Endothelial cell of umbilical vein (primary cell): ENCODE results near the gene SOWAHD. TPM values are rescaled to one million over a fixed set of nuclear protein-coding genes. Genes with fewer than 3 reads are reported as not detected.

ENCODE experiments used
- BruUV-seq: library from RNA; stranded (reverse); fragments of 400-500 nt; replicated peaks from 2 replicates; lab custom pipeline; 2021; lab: Mats Ljungman, UMichigan
- CTCF ChIA-PET: fragments of 300-600, 350-600 bp; sonication (Branson Sonifier 250); formaldehyde crosslinking; loops from one replicate; lab custom pipeline; 2021; ENCODE audit warnings: antibody characterized with exemption, inconsistent platforms; lab: Charles Lee
- POLR2A ChIA-PET: fragments of 300-600, 350-600 bp; sonication (Branson Sonifier 250); formaldehyde crosslinking; loops from one replicate; lab custom pipeline; 2021; ENCODE audit warnings: antibody characterized with exemption, inconsistent platforms; lab: Charles Lee
- DNase-seq: peaks from one replicate; pipeline ENCODE4 v3.0.0-alpha.2; 2011; ENCODE audit warnings: low read depth, low spot score
- FAIRE-seq: peaks from 2 replicates; lab custom pipeline; 2011; peaks lifted over from hg19 to GRCh38; lab: Jason Lieb, UNC
- H2AFZ ChIP-seq: 2 replicates; pipeline ENCODE4 v1.6.0; 2012; ENCODE audit warnings: low read depth, low read length, control low read depth, inconsistent platforms
- H3K27ac ChIP-seq: 2 replicates; pipeline ENCODE4 v1.5.1; 2011; ENCODE audit warnings: low read depth, mild to moderate bottlenecking, control low read depth, low read length, moderate library complexity; ENCODE audit not compliant: insufficient read depth
- H3K27me3 ChIP-seq, 2 experiments: 2 replicates each; pipeline versions ENCODE4 v1.6.0 to v1.6.1; 2011; ENCODE audit warnings: low read length in 2 of 2, mixed read lengths in 1 of 2; ENCODE audit not compliant: control insufficient read depth in 2 of 2, insufficient read depth in 2 of 2
- H3K36me3 ChIP-seq, 2 experiments: 2 replicates in 1 of 2; 3 replicates in 1 of 2; pipeline ENCODE4 v1.5.1; 2011; ENCODE audit warnings: low read length in 2 of 2, mild to moderate bottlenecking in 1 of 2, moderate library complexity in 1 of 2; ENCODE audit not compliant: control insufficient read depth in 2 of 2, insufficient read depth in 2 of 2; ENCODE audit errors: extremely low read depth in 1 of 2
- H3K4me1 ChIP-seq: 3 replicates; pipeline ENCODE4 v1.5.1; 2011; ENCODE audit warnings: mild to moderate bottlenecking, low read length; ENCODE audit not compliant: control insufficient read depth, insufficient read depth; ENCODE audit errors: extremely low read depth
- H3K4me2 ChIP-seq: 2 replicates; pipeline ENCODE4 v1.6.1; 2011; ENCODE audit warnings: low read length, control low read depth, mixed read lengths; ENCODE audit not compliant: insufficient read depth
- H3K4me3 ChIP-seq, 3 experiments: fragments of 200-600 bp in 1 of 3; sonication (generic), shearing (Covaris generic) in 1 of 3; replicated peaks in 1 of 3; 2 replicates each; pipeline ENCODE4 v1.5.1; 2011 to 2016; ENCODE audit warnings: control low read depth in 3 of 3, low read length in 3 of 3, mild to moderate bottlenecking in 2 of 3, inconsistent platforms in 1 of 3, low read depth in 1 of 3, moderate library complexity in 1 of 3; ENCODE audit not compliant: insufficient read depth in 1 of 3
- H3K79me2 ChIP-seq: 2 replicates; pipeline ENCODE4 v1.6.0; 2012; ENCODE audit warnings: low read length, inconsistent platforms; ENCODE audit not compliant: control insufficient read depth, insufficient read depth
- H3K9ac ChIP-seq: replicated peaks from 2 replicates; pipeline ENCODE3; 2011; ENCODE audit warnings: low read length, control low read depth; ENCODE audit not compliant: insufficient read depth; ENCODE audit errors: extremely low read depth
- H3K9me1 ChIP-seq: replicated peaks from 3 replicates; pipeline ENCODE4 v1.6.0; 2011; ENCODE audit warnings: mild to moderate bottlenecking, low read length; ENCODE audit not compliant: control insufficient read depth, insufficient read depth; ENCODE audit errors: extremely low read depth
- H3K9me3 ChIP-seq: replicated peaks from 2 replicates; pipeline ENCODE4 v1.5.1; 2012; ENCODE audit warnings: low read length, inconsistent platforms; ENCODE audit not compliant: control insufficient read depth, insufficient read depth
- H4K20me1 ChIP-seq: replicated peaks from 2 replicates; pipeline ENCODE3; 2011; ENCODE audit warnings: mild to moderate bottlenecking, low read length; ENCODE audit not compliant: control insufficient read depth, insufficient read depth; ENCODE audit errors: extremely low read depth
- EZH2 ChIP-seq: IDR thresholded peaks from 2 replicates; pipeline ENCODE4 v1.6.1; 2012; ENCODE audit warnings: borderline replicate concordance, low read depth, mild to moderate bottlenecking, moderate library complexity, low read length, inconsistent platforms; ENCODE audit not compliant: severe bottlenecking
- GATA2 ChIP-seq: IDR thresholded peaks from 2 replicates; pipeline ENCODE4 v1.7.0; 2011; ENCODE audit warnings: low read depth, mild to moderate bottlenecking, moderate library complexity, mixed read lengths, low read length; ENCODE audit not compliant: insufficient read length, insufficient read depth
- JUN ChIP-seq: IDR thresholded peaks from 2 replicates; pipeline ENCODE4 v1.6.1; 2011; ENCODE audit warnings: borderline replicate concordance, low read depth; ENCODE audit not compliant: insufficient read length, insufficient read depth
- POLR2A ChIP-seq: IDR thresholded peaks from 2 replicates; pipeline ENCODE4 v1.6.1; 2012; ENCODE audit warnings: low read depth, mild to moderate bottlenecking, control low read depth, low read length
- POLR2AphosphoS5 ChIP-seq: IDR thresholded peaks from 2 replicates; pipeline ENCODE4 v1.6.1; 2012; ENCODE audit warnings: low read depth, mild to moderate bottlenecking, control low read depth, low read length, moderate library complexity; ENCODE audit not compliant: insufficient read depth
- dilution Hi-C: fragments of 300-500 bp; cut with MboI; formaldehyde crosslinking; loops from one replicate; pipeline ENCODE4 v1.15.0; 2019; ENCODE audit warnings: low sequenced_read_pairs; ENCODE audit not compliant: extremely low pct_ligation_motif_present
- intact Hi-C: fragments of 100-400 bp; cut with micrococcal nuclease; formaldehyde crosslinking; loops from one replicate; pipeline ENCODE4 v1.10.0; 2022
- polyA plus RNA-seq, 4 experiments: library from polyadenylated mRNA; depleted of rRNA in 3 of 4; stranded (reverse) in 3 of 4; unstranded in 1 of 4; fragments of >200 nt; gene quantifications; 2 replicates each; pipeline versions ENCODE4 v1.2.1 to v1.2.3, GENCODE V29; 2011 to 2012; ENCODE audit warnings: missing spikeins in 1 of 4
- total RNA-seq: library from RNA; stranded (reverse); gene quantifications from 2 replicates; pipeline ENCODE4 v1.2.3, GENCODE V29; 2021
- TF ChIP-seq, protein P1 (sequence below), 2 donors: IDR thresholded peaks; 1 replicate in 1 of 2; 2 replicates in 1 of 2; pipeline ENCODE4 v1.5.1; 2011; ENCODE audit warnings: low read length in 2 of 2, mild to moderate bottlenecking in 2 of 2, moderate library complexity in 2 of 2, control low read depth in 1 of 2, inconsistent platforms in 1 of 2, low read depth in 1 of 2; ENCODE audit not compliant: insufficient read depth in 1 of 2; ENCODE audit errors: extremely low read depth in 1 of 2
- TF ChIP-seq, protein P2 (sequence below): IDR thresholded peaks from 2 replicates; pipeline ENCODE4 v1.6.1; 2011; ENCODE audit not compliant: insufficient read depth, insufficient read length

SOWAHD gene
- total and polyA plus RNA-seq, 2 donors (not counting 3 experiments of a cell fraction or from before 2014, with no cell fraction given) = not detected

DNA sequence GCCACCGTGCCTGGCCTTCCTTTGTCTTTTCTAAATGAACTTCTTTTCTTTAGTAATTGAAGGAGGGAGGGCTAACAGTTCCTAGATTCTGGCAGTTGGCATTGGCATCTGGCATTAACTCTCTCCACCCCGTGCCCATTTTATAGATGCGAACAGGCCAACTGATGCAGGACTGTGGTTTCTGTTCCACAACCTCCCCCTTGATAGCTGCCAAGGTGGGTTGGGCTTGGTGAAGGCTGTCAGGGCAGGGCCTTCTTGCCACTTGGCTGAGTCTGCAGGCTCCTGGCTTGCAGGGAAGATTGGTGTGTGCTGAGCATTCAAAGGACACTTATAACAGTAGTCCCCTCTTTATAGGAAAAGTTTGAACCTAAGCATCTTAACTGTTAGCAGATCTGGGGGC, 4.3 kb downstream of the SOWAHD start:
- H3K9ac ChIP-seq = no peak overlapping the region
- no peaks in the 10 kb centered on the region for H3K79me2 ChIP-seq
- no peak overlapping the region for H3K4me3 ChIP-seq
- DNase-seq (no peak), FAIRE-seq (no peak)
- intact Hi-C loops = no loop called here
- peaks cover 3% of the 10 kb centered on the region for H3K4me1 ChIP-seq
- no peak overlapping the region for H2AFZ ChIP-seq
- POLR2A ChIA-PET = no interaction called here
- no TSS peak for BruUV-seq
- CTCF ChIA-PET = interaction anchor here (1.0 to 1.4 kb wide), 2 partner anchors 8 to 11 kb away, joined by 3 to 4 read pairs; no protein-coding TSS in a partner anchor
- H3K27me3 ChIP-seq = peaks cover 0 to 10% of the 10 kb centered on the region in 2 experiments
- dilution Hi-C loops = no loop called here
- TF ChIP-seq GATA2 (no peak), EZH2 (no peak), JUN (no peak), POLR2A (no peak), POLR2AphosphoS5 (no peak)
- TF ChIP-seq, protein P1, sequence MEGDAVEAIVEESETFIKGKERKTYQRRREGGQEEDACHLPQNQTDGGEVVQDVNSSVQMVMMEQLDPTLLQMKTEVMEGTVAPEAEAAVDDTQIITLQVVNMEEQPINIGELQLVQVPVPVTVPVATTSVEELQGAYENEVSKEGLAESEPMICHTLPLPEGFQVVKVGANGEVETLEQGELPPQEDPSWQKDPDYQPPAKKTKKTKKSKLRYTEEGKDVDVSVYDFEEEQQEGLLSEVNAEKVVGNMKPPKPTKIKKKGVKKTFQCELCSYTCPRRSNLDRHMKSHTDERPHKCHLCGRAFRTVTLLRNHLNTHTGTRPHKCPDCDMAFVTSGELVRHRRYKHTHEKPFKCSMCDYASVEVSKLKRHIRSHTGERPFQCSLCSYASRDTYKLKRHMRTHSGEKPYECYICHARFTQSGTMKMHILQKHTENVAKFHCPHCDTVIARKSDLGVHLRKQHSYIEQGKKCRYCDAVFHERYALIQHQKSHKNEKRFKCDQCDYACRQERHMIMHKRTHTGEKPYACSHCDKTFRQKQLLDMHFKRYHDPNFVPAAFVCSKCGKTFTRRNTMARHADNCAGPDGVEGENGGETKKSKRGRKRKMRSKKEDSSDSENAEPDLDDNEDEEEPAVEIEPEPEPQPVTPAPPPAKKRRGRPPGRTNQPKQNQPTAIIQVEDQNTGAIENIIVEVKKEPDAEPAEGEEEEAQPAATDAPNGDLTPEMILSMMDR (IDR thresholded peaks at IDR 0.05; ENCODE audit: extremely low read depth in 1 of 2, insufficient read depth in 1 of 2, low read depth in 1 of 2, low read length in 2 of 2) = no peak
- TF ChIP-seq, protein P2, sequence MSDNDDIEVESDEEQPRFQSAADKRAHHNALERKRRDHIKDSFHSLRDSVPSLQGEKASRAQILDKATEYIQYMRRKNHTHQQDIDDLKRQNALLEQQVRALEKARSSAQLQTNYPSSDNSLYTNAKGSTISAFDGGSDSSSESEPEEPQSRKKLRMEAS = no peak
- no peak overlapping the region for H3K4me2 ChIP-seq
- H3K36me3 ChIP-seq = no peaks in the 10 kb centered on the region
- H3K9me1 ChIP-seq = no peaks in the 10 kb centered on the region
- H3K27ac ChIP-seq = no peak overlapping the region
- no peaks in the 10 kb centered on the region for H3K9me3 ChIP-seq
- no peaks in the 10 kb centered on the region for H4K20me1 ChIP-seq
